ENCODE measurements around the gene CASQ2. TPM values are rescaled to one million over a fixed set of nuclear protein-coding genes. Genes with fewer than 3 reads are reported as not detected.

CASQ2 gene
- total and polyA plus RNA-seq, 12 donors: 0.14 to 4.1 (median 0.34) TPM; not detected in 2

DNA sequence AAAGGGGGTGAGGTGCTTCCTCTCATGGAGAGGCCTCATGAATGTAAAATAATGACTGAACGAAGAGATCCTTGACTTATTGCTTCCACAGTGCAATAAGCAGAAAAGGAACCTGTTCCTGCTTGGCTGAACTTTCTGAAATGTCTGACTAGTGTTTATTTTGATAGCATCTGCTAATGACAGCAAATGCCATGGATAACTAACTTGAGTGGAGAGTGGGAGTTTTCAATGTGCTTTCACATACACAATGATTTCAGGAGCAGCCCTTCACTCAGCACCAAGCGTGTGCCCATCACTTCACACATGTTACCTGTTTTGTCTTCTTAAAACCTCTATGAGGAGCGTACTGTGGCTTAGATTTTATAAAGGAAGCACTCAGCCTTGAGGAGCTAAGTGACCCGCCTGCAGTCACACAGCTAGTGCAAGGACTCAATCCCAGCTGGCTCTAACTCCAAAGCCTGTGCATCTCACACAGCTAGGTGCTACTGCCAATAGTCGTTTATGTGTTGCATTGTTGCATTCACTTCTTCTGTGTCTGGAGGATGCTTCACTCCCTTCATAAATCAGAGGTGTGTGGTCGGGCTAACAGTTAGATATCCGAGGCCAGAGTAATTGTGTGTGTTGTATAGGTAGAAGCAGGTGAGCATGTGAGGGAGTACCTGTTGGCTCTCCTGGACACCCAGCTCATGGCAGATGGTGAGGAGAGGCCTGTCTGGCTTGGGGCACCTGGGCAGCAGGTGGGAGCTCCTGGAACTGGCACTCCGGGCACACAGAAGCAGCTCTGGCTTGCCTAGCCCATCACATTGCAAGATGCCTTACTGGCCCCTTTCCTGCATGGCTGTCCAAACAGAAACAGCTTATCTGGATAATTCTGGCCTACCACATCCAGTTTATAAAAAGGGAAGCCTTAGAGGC is 12.8 kb downstream of the CASQ2 start:
- DNase-seq: no peak
- Histone ChIP-seq H3K36me3 (replicated peaks in 1 of 2) (no peaks in the 10 kb centered on the region), H3K27me3 (peaks cover 8% of the 10 kb centered on the region), H3K4me3 (no peak overlapping the region), H3K27ac (no peak overlapping the region), H3K9me3 (replicated peaks in 1 of 3) (no peaks in the 10 kb centered on the region), H3K4me1 (replicated peaks in 1 of 2) (no peaks in the 10 kb centered on the region)
- intact Hi-C loops (cut with DNase I): no loop called here
- TF ChIP-seq, protein P1, sequence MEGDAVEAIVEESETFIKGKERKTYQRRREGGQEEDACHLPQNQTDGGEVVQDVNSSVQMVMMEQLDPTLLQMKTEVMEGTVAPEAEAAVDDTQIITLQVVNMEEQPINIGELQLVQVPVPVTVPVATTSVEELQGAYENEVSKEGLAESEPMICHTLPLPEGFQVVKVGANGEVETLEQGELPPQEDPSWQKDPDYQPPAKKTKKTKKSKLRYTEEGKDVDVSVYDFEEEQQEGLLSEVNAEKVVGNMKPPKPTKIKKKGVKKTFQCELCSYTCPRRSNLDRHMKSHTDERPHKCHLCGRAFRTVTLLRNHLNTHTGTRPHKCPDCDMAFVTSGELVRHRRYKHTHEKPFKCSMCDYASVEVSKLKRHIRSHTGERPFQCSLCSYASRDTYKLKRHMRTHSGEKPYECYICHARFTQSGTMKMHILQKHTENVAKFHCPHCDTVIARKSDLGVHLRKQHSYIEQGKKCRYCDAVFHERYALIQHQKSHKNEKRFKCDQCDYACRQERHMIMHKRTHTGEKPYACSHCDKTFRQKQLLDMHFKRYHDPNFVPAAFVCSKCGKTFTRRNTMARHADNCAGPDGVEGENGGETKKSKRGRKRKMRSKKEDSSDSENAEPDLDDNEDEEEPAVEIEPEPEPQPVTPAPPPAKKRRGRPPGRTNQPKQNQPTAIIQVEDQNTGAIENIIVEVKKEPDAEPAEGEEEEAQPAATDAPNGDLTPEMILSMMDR (IDR thresholded peaks at IDR 0.05): no peak
- TF ChIP-seq POLR2A (IDR thresholded peaks at IDR 0.05): no peak
- 81 to 90% (median 85%) methylated on average over 8 of the region's 8 CpGs for WGBS, 4 donors

DNA sequence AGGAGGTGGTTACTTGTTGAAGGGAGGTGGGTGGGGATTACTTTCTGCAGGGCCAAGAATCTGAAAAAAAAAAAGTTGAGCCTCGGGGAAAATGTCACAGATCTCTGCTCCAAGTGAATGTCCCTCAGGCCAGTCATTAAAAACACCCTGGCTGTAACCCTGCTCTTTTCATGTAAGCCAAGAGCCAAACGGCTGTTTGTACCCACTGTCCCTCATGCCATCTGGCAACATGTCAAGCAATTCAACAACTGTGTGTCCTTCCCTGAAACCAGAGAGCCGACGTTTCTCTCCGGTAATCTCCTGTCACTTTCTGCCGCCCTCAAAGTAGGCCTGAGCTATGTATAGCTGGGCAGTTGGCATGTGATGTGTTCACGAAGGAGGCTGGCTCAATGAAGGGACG is 14.7 kb downstream of the CASQ2 start:
- intact Hi-C loops (cut with DNase I): no loop called here
- no peak for DNase-seq
- H3K27me3 ChIP-seq: peaks cover 8% of the 10 kb centered on the region
- H3K36me3 ChIP-seq (replicated peaks in 1 of 2): no peaks in the 10 kb centered on the region
- H3K4me3 ChIP-seq: no peak overlapping the region
- WGBS, 4 donors: 50 to 64% (median 57%) methylated on average over 8 of the region's 8 CpGs
- no peak for TF ChIP-seq POLR2A (IDR thresholded peaks at IDR 0.05)
- TF ChIP-seq, protein P1 (IDR thresholded peaks at IDR 0.05): no peak
- no peaks in the 10 kb centered on the region for H3K4me1 ChIP-seq (replicated peaks in 1 of 2)
- no peak overlapping the region for H3K27ac ChIP-seq
- no peaks in the 10 kb centered on the region for H3K9me3 ChIP-seq (replicated peaks in 1 of 3)

DNA sequence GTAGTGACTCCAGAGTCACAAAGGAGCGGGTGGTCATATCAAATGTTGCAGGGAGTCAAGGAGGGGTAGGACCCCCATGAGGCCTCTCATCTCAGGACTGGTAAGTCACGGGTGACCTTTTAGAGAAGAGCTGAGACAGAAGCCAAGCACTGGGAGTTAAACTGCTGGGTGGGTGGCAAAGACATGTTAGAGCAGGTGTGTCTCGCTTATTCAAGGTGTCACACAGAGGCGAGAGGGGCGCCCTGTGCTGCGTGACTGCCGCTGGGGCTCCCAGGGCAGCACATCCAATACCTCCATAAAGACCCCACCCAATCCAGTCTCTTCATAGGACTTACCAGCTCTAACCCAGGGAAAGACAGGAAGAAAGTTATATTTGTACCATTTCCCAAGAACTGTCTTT is 15.2 kb downstream of the CASQ2 start:
- Histone ChIP-seq H3K4me3 (no peak overlapping the region), H3K27ac (no peak overlapping the region), H3K27me3 (peaks cover 8% of the 10 kb centered on the region), H3K36me3 (replicated peaks in 1 of 2) (no peaks in the 10 kb centered on the region), H3K9me3 (replicated peaks in 1 of 3) (no peaks in the 10 kb centered on the region), H3K4me1 (replicated peaks in 1 of 2) (no peaks in the 10 kb centered on the region)
- TF ChIP-seq POLR2A (IDR thresholded peaks at IDR 0.05): no peak
- TF ChIP-seq, protein P1 (IDR thresholded peaks at IDR 0.05): no peak
- WGBS, 4 donors: 82 to 95% (median 85%) methylated on average over 6 to 7 of the region's 7 CpGs
- intact Hi-C loops (cut with DNase I): no loop called here
- DNase-seq: no peak

DNA sequence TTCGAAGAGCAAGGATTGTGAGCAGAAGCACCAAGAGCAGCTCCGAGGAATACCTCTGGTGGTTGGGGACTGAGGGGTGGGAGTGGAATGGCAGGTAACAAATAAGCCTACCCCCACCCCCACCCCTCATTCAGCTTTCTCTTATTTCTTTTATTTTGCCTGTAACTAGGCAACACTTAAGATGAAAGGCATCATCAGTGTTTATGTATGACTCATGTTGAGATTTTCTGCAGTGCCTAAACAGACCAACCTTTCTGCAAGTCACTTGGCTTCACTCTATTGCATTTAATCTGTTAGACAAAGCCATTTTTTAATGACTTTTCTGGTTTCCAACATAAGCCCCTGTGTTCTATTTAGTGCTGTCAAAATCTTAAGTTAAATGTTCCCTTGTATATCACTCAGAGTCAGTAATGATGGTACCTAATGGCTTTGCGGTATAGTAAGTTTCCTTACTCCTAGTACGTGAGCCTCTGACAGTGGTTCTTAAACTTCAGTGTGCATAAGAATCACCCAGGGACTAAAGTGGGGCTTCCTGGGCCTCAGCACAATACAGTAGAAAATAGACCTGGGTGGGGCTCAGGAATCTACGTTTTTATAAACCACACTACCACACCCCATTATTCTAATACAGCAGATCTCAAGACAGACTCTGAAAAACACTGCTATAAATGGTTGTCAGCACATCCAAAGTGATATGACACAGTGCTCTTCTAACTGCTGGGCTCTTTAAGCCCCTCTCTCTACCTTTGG is 19.9 kb downstream of the CASQ2 start:
- no peak for DNase-seq
- H3K9me3 ChIP-seq (replicated peaks in 1 of 3): no peaks in the 10 kb centered on the region
- peaks cover 8% of the 10 kb centered on the region for H3K27me3 ChIP-seq
- no peak overlapping the region for H3K27ac ChIP-seq
- intact Hi-C loops (cut with DNase I): no loop called here
- TF ChIP-seq POLR2A (IDR thresholded peaks at IDR 0.05): no peak
- TF ChIP-seq, protein P1 (IDR thresholded peaks at IDR 0.05): no peak
- no peak overlapping the region for H3K4me3 ChIP-seq
- H3K4me1 ChIP-seq (replicated peaks in 1 of 2): no peaks in the 10 kb centered on the region
- H3K36me3 ChIP-seq (replicated peaks in 1 of 2): no peaks in the 10 kb centered on the region
- 40 to 69% (median 61%) methylated on average over 5 of the region's 5 CpGs for WGBS, 4 donors
